Liver (tissue), 3 donors: ENCODE measurements around the gene TTF1.

Source experiments
- CTCF ChIP-seq: fragments of 150-350 bp; IDR thresholded peaks from 2 replicates; pipeline ENCODE4 v1.5.1; 2017; ENCODE audit warnings: improper control_type of control experiment, low read depth, low read length; ENCODE audit not compliant: missing input control
- EGR1 ChIP-seq, 2 donors: IDR thresholded peaks; 2 replicates each; pipeline ENCODE4 v1.6.1; 2016 to 2018; ENCODE audit warnings: antibody characterized with exemption in 2 of 2, low read depth in 2 of 2
- FOXA2 ChIP-seq: IDR thresholded peaks from 2 replicates; pipeline ENCODE4 v1.6.1; 2016; ENCODE audit warnings: antibody characterized with exemption
- MAX ChIP-seq: IDR thresholded peaks from 2 replicates; pipeline ENCODE4 v1.6.1; 2016; ENCODE audit warnings: antibody characterized with exemption
- RAD21 ChIP-seq, 2 donors: IDR thresholded peaks; 2 replicates each; pipeline ENCODE4 v1.6.1; 2016; ENCODE audit warnings: antibody characterized with exemption in 2 of 2, mild to moderate bottlenecking in 2 of 2
- YY1 ChIP-seq: IDR thresholded peaks from 2 replicates; pipeline ENCODE4 v1.6.1; 2016; ENCODE audit warnings: antibody characterized with exemption, mild to moderate bottlenecking
- TF ChIP-seq, protein P1 (sequence below): IDR thresholded peaks from 2 replicates; pipeline ENCODE4 v1.6.1; 2016; ENCODE audit warnings: antibody characterized with exemption, mild to moderate bottlenecking
- donor health status: healthy.
- donor health status: healthy.

- TF ChIP-seq FOXA2, result no peak
- no peak for TF ChIP-seq CTCF
- no peak for TF ChIP-seq RAD21 (IDR thresholded peaks at IDR 0.05)
- no peak for TF ChIP-seq EGR1 (IDR thresholded peaks at IDR 0.05; ENCODE audit: low read depth in 2 of 2)
- TF ChIP-seq MAX, result no peak
- no peak for TF ChIP-seq YY1
- TF ChIP-seq, protein P1, sequence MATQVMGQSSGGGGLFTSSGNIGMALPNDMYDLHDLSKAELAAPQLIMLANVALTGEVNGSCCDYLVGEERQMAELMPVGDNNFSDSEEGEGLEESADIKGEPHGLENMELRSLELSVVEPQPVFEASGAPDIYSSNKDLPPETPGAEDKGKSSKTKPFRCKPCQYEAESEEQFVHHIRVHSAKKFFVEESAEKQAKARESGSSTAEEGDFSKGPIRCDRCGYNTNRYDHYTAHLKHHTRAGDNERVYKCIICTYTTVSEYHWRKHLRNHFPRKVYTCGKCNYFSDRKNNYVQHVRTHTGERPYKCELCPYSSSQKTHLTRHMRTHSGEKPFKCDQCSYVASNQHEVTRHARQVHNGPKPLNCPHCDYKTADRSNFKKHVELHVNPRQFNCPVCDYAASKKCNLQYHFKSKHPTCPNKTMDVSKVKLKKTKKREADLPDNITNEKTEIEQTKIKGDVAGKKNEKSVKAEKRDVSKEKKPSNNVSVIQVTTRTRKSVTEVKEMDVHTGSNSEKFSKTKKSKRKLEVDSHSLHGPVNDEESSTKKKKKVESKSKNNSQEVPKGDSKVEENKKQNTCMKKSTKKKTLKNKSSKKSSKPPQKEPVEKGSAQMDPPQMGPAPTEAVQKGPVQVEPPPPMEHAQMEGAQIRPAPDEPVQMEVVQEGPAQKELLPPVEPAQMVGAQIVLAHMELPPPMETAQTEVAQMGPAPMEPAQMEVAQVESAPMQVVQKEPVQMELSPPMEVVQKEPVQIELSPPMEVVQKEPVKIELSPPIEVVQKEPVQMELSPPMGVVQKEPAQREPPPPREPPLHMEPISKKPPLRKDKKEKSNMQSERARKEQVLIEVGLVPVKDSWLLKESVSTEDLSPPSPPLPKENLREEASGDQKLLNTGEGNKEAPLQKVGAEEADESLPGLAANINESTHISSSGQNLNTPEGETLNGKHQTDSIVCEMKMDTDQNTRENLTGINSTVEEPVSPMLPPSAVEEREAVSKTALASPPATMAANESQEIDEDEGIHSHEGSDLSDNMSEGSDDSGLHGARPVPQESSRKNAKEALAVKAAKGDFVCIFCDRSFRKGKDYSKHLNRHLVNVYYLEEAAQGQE, result no peak
Measured at GRCh38 chr9:132401824-132402223, 4.8 kb downstream of the TTF1 start.
